ENCODE measurements around the gene FTH1. TPM values are rescaled to one million over a fixed set of nuclear protein-coding genes. Genes with fewer than 3 reads are reported as not detected.
A peak's percentile ranks its signal among the peaks of the same experiment; 100 is the strongest.

FTH1 gene
- total and polyA plus RNA-seq, 4 experiments from 2014 or later, result 695 to 3,378 (median 1,943) TPM

GRCh38 chr11:61917334-61918109, 49.9 kb downstream of the FTH1 start, which contains the start of gene RAB3IL1:
Gene RAB3IL1, minus strand, starts transcription at chr11:61917566. Its CDS starts 199 bp downstream, at chr11:61917367.
- Mint-ChIP-seq H3K36me3 (no peaks in the 10 kb centered on the region), H3K27me3 (peaks cover 30 to 57% of the 10 kb centered on the region in 2 donors), H3K4me1 (peaks cover 3 to 14% (median 9%) of the 10 kb centered on the region in 4 donors), H3K4me3 (peak within 1 kb of the TSS; percentile 71 to 85 (median 81)), H3K9me3 (no peaks in the 10 kb centered on the region), H3K27ac (peak within 1 kb of the TSS in 2 of 7 donors; percentile 48 to 82)
- no peaks in the 10 kb centered on the region for H3K4me1 ChIP-seq (ENCODE audit: insufficient read depth, low read length)
- intact Hi-C loops (cut with micrococcal nuclease), result no loop called here
- H3K9me3 ChIP-seq (ENCODE audit: control insufficient read depth in 1 of 2, low read length in 2 of 2), result no peaks in the 10 kb centered on the region
- no peak within 1 kb of the TSS for H3K4me3 ChIP-seq (ENCODE audit: low read length in 2 of 2)
- DNase-seq, result no peak
- CTCF ChIA-PET (ENCODE audit: partially characterized antibody), result no interaction called here
- no peak within 1 kb of the TSS for H3K27ac ChIP-seq (ENCODE audit: low read depth, low read length)
- H3K27me3 ChIP-seq (ENCODE audit: insufficient read depth, low read length), result peaks cover 8% of the 10 kb centered on the region
- POLR2A ChIA-PET (ENCODE audit: partially characterized antibody), result no interaction called here
- H3K36me3 ChIP-seq (ENCODE audit: insufficient read depth, low read length), result no peaks in the 10 kb centered on the region

GRCh38 chr11:61916737-61917333, 50.6 kb downstream of the FTH1 start:
- peaks cover 8% of the 10 kb centered on the region for H3K27me3 ChIP-seq (ENCODE audit: insufficient read depth, low read length)
- H3K4me3 Mint-ChIP-seq, result peak overlapping the region; percentile 25 to 73 (median 58)
- H3K4me1 Mint-ChIP-seq, result peaks cover 3 to 14% (median 9%) of the 10 kb centered on the region in 4 donors
- POLR2A ChIA-PET (ENCODE audit: partially characterized antibody), result no interaction called here
- no peaks in the 10 kb centered on the region for H3K9me3 ChIP-seq (ENCODE audit: control insufficient read depth in 1 of 2, low read length in 2 of 2)
- DNase-seq, result no peak
- H3K27ac ChIP-seq (ENCODE audit: low read depth, low read length), result no peak overlapping the region
- peaks cover 30 to 57% of the 10 kb centered on the region in 2 donors for H3K27me3 Mint-ChIP-seq
- H3K4me1 ChIP-seq (ENCODE audit: insufficient read depth, low read length), result no peaks in the 10 kb centered on the region
- CTCF ChIA-PET (ENCODE audit: partially characterized antibody), result interaction anchor here (3.6 kb wide), 1 partner anchor 165 kb away, joined by 11 read pairs; no protein-coding TSS in a partner anchor
- intact Hi-C loops (cut with micrococcal nuclease), result no loop called here
- no peak overlapping the region for H3K27ac Mint-ChIP-seq
- no peaks in the 10 kb centered on the region for H3K9me3 Mint-ChIP-seq
- no peak overlapping the region for H3K4me3 ChIP-seq (ENCODE audit: low read length in 2 of 2)
- no peaks in the 10 kb centered on the region for H3K36me3 ChIP-seq (ENCODE audit: insufficient read depth, low read length)
- no peaks in the 10 kb centered on the region for H3K36me3 Mint-ChIP-seq

GRCh38 chr11:61914471-61915171, 52.8 kb downstream of the FTH1 start:
- peaks cover 3 to 14% (median 9%) of the 10 kb centered on the region in 4 donors for H3K4me1 Mint-ChIP-seq
- POLR2A ChIA-PET (ENCODE audit: partially characterized antibody), result no interaction called here
- Histone ChIP-seq H3K4me3 (ENCODE audit: low read length in 2 of 2) (no peak overlapping the region), H3K27me3 (ENCODE audit: insufficient read depth, low read length) (peaks cover 8% of the 10 kb centered on the region), H3K9me3 (ENCODE audit: control insufficient read depth in 1 of 2, low read length in 2 of 2) (no peaks in the 10 kb centered on the region), H3K4me1 (ENCODE audit: insufficient read depth, low read length) (no peaks in the 10 kb centered on the region), H3K27ac (ENCODE audit: low read depth, low read length) (no peak overlapping the region), H3K36me3 (ENCODE audit: insufficient read depth, low read length) (no peaks in the 10 kb centered on the region)
- CTCF ChIA-PET (ENCODE audit: partially characterized antibody), result interaction anchor here (1.6 to 3.6 kb wide), 2 partner anchors 17 to 167 kb away, joined by 6 to 11 read pairs; no protein-coding TSS in a partner anchor
- H3K36me3 Mint-ChIP-seq, result no peaks in the 10 kb centered on the region
- intact Hi-C loops (cut with micrococcal nuclease), result no loop called here
- H3K27ac Mint-ChIP-seq, result no peak overlapping the region
- H3K9me3 Mint-ChIP-seq, result no peaks in the 10 kb centered on the region
- DNase-seq, result no peak
- H3K4me3 Mint-ChIP-seq, result peak overlapping the region in 1 of 8 donors; percentile 64
- H3K27me3 Mint-ChIP-seq, result peaks cover 22 to 48% of the 10 kb centered on the region in 2 donors

Other genes starting within 250 kb of the FTH1 start
- gene MYRF, start 215.0 kb downstream of the FTH1 start, total RNA-seq, result 1 to 10 TPM in 1 of 2 experiments, under 1 TPM in 1; 0.94 to 1.6 TPM
- gene MYRF, start 215.0 kb downstream of the FTH1 start, polyA plus RNA-seq, result under 1 TPM; 0.44 to 0.83 TPM
- 100 to 1,000 TPM; 113 to 117 TPM for gene TMEM258, start 175.0 kb downstream of the FTH1 start, total RNA-seq
- 100 to 1,000 TPM; 186 to 276 TPM for gene TMEM258, start 175.0 kb downstream of the FTH1 start, polyA plus RNA-seq
- gene FEN1, start 174.7 kb downstream of the FTH1 start, total RNA-seq, result 1 to 10 TPM; 7.4 to 8.0 TPM
- gene FEN1, start 174.7 kb downstream of the FTH1 start, polyA plus RNA-seq, result 10 to 100 TPM; 12.7 to 15.4 TPM
- 1 to 10 TPM; 1.7 to 2.2 TPM for gene FADS1, start 150.6 kb downstream of the FTH1 start, total RNA-seq
- under 1 TPM; 0.70 to 0.72 TPM for gene FADS1, start 150.6 kb downstream of the FTH1 start, polyA plus RNA-seq
- gene FADS2, start 139.3 kb downstream of the FTH1 start, total RNA-seq, result under 1 TPM; 0.22 to 0.73 TPM
- under 1 TPM; 0.06 to 0.94 TPM for gene FADS2, start 139.3 kb downstream of the FTH1 start, polyA plus RNA-seq
- gene FADS3, start 76.1 kb downstream of the FTH1 start, total RNA-seq, result 1 to 10 TPM; 5.9 to 7.8 TPM
- 1 to 10 TPM; 2.9 to 3.0 TPM for gene FADS3, start 76.1 kb downstream of the FTH1 start, polyA plus RNA-seq
- under 1 TPM; 0.44 to 0.53 TPM for gene RAB3IL1, start 50.1 kb downstream of the FTH1 start, total RNA-seq
- gene RAB3IL1, start 50.1 kb downstream of the FTH1 start, polyA plus RNA-seq, result not detected
- gene BEST1, start 17.3 kb downstream of the FTH1 start, total RNA-seq, result under 1 TPM; 0.26 to 0.50 TPM
- gene BEST1, start 17.3 kb downstream of the FTH1 start, polyA plus RNA-seq, result 1 to 10 TPM; 1.3 TPM
- gene INCENP, start 156.4 kb upstream of the FTH1 start, total RNA-seq, result 10 to 100 TPM; 28.4 to 32.1 TPM
- gene INCENP, start 156.4 kb upstream of the FTH1 start, polyA plus RNA-seq, result 1 to 10 TPM in 1 of 2 donors, not detected in 1; 2.7 TPM
- gene SCGB1D1, start 222.6 kb upstream of the FTH1 start, total RNA-seq, result not detected
- gene SCGB1D1, start 222.6 kb upstream of the FTH1 start, polyA plus RNA-seq, result not detected
- not detected for gene SCGB2A1, start 241.0 kb upstream of the FTH1 start, total RNA-seq
- not detected for gene SCGB2A1, start 241.0 kb upstream of the FTH1 start, polyA plus RNA-seq

Data from CD4-positive, alpha-beta memory T cell (primary cell).